Neuronal stem cell (in vitro differentiated cells): Measurements from ENCODE around the gene SCT.
"Not testable (repeated sequence)": the region's sequence is repeated elsewhere in the genome, so short reads cannot be mapped to it uniquely, and the experiment has no call there.

Experiments used
- DNase-seq: peaks from one replicate; pipeline ENCODE4 v3.0.0-alpha.2; 2013; ENCODE audit warnings: low spot score
- H2AFZ ChIP-seq: one replicate; pipeline ENCODE4 v1.6.1; 2013; ENCODE audit warnings: mild to moderate bottlenecking, low read length, inconsistent platforms
- H2AK5ac ChIP-seq: 2 replicates; pipeline ENCODE4 v1.6.1; 2013; ENCODE audit warnings: low read depth, mild to moderate bottlenecking, inconsistent platforms, low read length, moderate library complexity, mixed read lengths
- H2BK120ac ChIP-seq: 2 replicates; pipeline ENCODE4 v1.6.1; 2013; ENCODE audit warnings: low read depth, mild to moderate bottlenecking, inconsistent platforms, low read length, moderate library complexity, mixed read lengths
- H2BK12ac ChIP-seq: one replicate; pipeline ENCODE4 v1.6.1; 2013; ENCODE audit warnings: low read length, inconsistent platforms
- H2BK15ac ChIP-seq: 2 replicates; pipeline ENCODE4 v1.6.1; 2013; ENCODE audit warnings: mild to moderate bottlenecking, low read length, inconsistent platforms, mixed read lengths
- H2BK5ac ChIP-seq: one replicate; pipeline ENCODE4 v1.6.1; 2013; ENCODE audit warnings: inconsistent platforms, mild to moderate bottlenecking, low read length, moderate library complexity
- H3K14ac ChIP-seq: one replicate; pipeline ENCODE4 v1.6.1; 2013; ENCODE audit warnings: low read length, inconsistent platforms
- H3K18ac ChIP-seq: 2 replicates; pipeline ENCODE4 v1.6.1; 2013; ENCODE audit warnings: low read length, inconsistent platforms
- H3K23ac ChIP-seq: 2 replicates; pipeline ENCODE4 v1.6.1; 2013; ENCODE audit warnings: low read depth, mild to moderate bottlenecking, mixed read lengths, low read length, inconsistent platforms; ENCODE audit not compliant: poor library complexity
- H3K27ac ChIP-seq: replicated peaks from 3 replicates; pipeline ENCODE4 v1.5.1; 2013; ENCODE audit warnings: low read length, inconsistent platforms
- H3K27me3 ChIP-seq, 3 experiments: 2 replicates each; pipeline ENCODE4 v1.6.1; 2013; ENCODE audit warnings: low read length in 3 of 3, mild to moderate bottlenecking in 2 of 3, inconsistent platforms in 1 of 3, low read depth in 1 of 3, mixed read lengths in 1 of 3, moderate library complexity in 1 of 3; ENCODE audit not compliant: control insufficient read depth in 3 of 3, insufficient read depth in 3 of 3
- H3K36me3 ChIP-seq, 2 donors: replicated peaks in 1 of 2; 2 replicates each; pipeline ENCODE4 v1.6.1; 2013; ENCODE audit warnings: low read length in 2 of 2; ENCODE audit not compliant: control insufficient read depth in 2 of 2, insufficient read depth in 2 of 2
- H3K4ac ChIP-seq: 2 replicates; pipeline ENCODE4 v1.6.1; 2013; ENCODE audit warnings: inconsistent platforms, mild to moderate bottlenecking, low read length, moderate library complexity
- H3K4me1 ChIP-seq, 2 donors: 1 replicate in 1 of 2; 2 replicates in 1 of 2; pipeline ENCODE4 v1.6.1; 2013; ENCODE audit warnings: low read length in 2 of 2, low read depth in 1 of 2; ENCODE audit not compliant: control insufficient read depth in 2 of 2, insufficient read depth in 1 of 2
- H3K4me2 ChIP-seq: one replicate; pipeline ENCODE4 v1.6.1; 2013; ENCODE audit warnings: mild to moderate bottlenecking, low read length, inconsistent platforms; ENCODE audit not compliant: insufficient read depth, poor library complexity, severe bottlenecking
- H3K4me3 ChIP-seq, 2 donors: 2 replicates each; pipeline ENCODE4 v1.5.1; 2013; ENCODE audit warnings: low read length in 2 of 2, mild to moderate bottlenecking in 2 of 2, inconsistent platforms in 1 of 2, moderate library complexity in 1 of 2
- H3K79me1 ChIP-seq: one replicate; pipeline ENCODE4 v1.6.1; 2013; ENCODE audit warnings: low read depth, mild to moderate bottlenecking, inconsistent platforms, low read length, moderate library complexity
- H3K9ac ChIP-seq: one replicate; pipeline ENCODE4 v1.6.1; 2013; ENCODE audit warnings: mild to moderate bottlenecking, low read depth, low read length, inconsistent platforms; ENCODE audit not compliant: poor library complexity
- H3K9me3 ChIP-seq, 2 donors: replicated peaks in 1 of 2; 2 replicates each; pipeline versions ENCODE3 to v1.6.1; 2013; ENCODE audit warnings: low read length in 2 of 2, mild to moderate bottlenecking in 2 of 2, inconsistent platforms in 1 of 2, low read depth in 1 of 2, mixed read lengths in 1 of 2, moderate library complexity in 1 of 2; ENCODE audit not compliant: control insufficient read depth in 2 of 2, insufficient read depth in 1 of 2
- H4K8ac ChIP-seq: one replicate; pipeline ENCODE4 v1.6.1; 2013; ENCODE audit warnings: low read depth, mild to moderate bottlenecking, inconsistent platforms, low read length, moderate library complexity
- H4K91ac ChIP-seq: one replicate; pipeline ENCODE4 v1.6.1; 2013; ENCODE audit warnings: low read length, low read depth, mild to moderate bottlenecking, inconsistent platforms; ENCODE audit not compliant: poor library complexity
- WGBS, 2 donors: extraction: QIAGEN DNeasy Blood & Tissue Kit; methylation state at CpG; one replicate each; pipeline ENCODE4 v1.1.7; 2013; ENCODE audit warnings: missing lambda C conversion rate in 2 of 2, mixed read lengths in 1 of 2; ENCODE audit not compliant: insufficient read length in 2 of 2, insufficient replicate concordance in 1 of 2; ENCODE audit errors: extremely low coverage in 2 of 2; 5-methylcytosine and 5-hydroxymethylcytosine counted together

Gene SCT

DNA sequence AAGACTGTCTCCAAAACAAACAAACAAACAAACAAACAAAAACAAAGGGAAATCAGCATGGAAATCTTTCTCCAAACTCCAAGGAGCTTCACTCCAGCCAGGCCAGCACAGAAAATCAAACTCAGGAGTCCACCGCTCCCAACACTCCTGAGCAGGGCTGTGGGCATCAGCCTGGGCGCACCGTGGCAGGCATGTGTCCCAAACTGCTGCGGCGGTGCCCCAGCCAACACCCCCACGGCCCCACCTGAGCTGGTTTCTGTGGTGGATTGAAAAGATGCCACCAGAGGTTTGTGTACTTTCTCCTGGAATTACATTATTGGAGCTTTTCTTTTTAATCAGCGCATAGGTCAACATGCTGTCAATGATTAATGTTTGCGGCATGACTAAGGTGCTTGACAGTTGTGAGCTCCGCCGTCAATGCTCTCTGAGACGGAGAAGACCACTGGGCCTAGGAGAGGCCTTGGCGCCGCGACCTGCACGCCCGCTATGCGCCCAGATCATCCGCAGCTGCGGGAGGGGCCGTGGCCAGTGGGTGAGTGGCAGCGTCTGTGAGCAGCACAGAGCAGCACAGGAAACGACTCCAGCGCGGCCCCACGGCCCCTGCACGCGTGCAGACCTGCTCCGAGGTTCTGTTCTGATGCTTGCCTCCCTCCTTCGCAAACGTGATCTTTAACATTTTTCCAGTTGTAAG lies 28.2 kb upstream of the SCT start:
- H3K79me1 ChIP-seq = peaks cover 4% of the 10 kb centered on the region
- no peak overlapping the region for H2BK120ac ChIP-seq
- no peak overlapping the region for H3K4me2 ChIP-seq
- no peak overlapping the region for H3K9ac ChIP-seq
- H2BK5ac ChIP-seq = no peak overlapping the region
- H4K91ac ChIP-seq = no peak overlapping the region
- H3K4me1 ChIP-seq = no peaks in the 10 kb centered on the region
- no peak overlapping the region for H3K4ac ChIP-seq
- no peak overlapping the region for H2AK5ac ChIP-seq
- H3K27ac ChIP-seq = no peak overlapping the region
- H4K8ac ChIP-seq = no peak overlapping the region
- H3K14ac ChIP-seq = no peak overlapping the region
- H3K9me3 ChIP-seq = no peaks in the 10 kb centered on the region
- H3K23ac ChIP-seq = no peak overlapping the region
- H3K4me3 ChIP-seq = no peak overlapping the region
- H3K36me3 ChIP-seq = peaks cover 9 to 75% of the 10 kb centered on the region in 2 donors
- no peaks in the 10 kb centered on the region for H3K27me3 ChIP-seq
- DNase-seq = no peak
- H2BK15ac ChIP-seq = no peak overlapping the region
- WGBS, 2 donors = no CpG with 5 or more reads among the region's 30 CpGs
- H3K18ac ChIP-seq = no peak overlapping the region
- H2BK12ac ChIP-seq = no peak overlapping the region
- H2AFZ ChIP-seq = no peak overlapping the region

- not testable (repeated sequence) for H2BK5ac ChIP-seq, H2BK120ac ChIP-seq, H3K9me3 ChIP-seq, H3K4me3 ChIP-seq, H3K18ac ChIP-seq, H3K4ac ChIP-seq, H3K27me3 ChIP-seq, H3K23ac ChIP-seq, H2BK15ac ChIP-seq, H3K14ac ChIP-seq, H3K4me1 ChIP-seq, H3K79me1 ChIP-seq, H3K9ac ChIP-seq, H4K91ac ChIP-seq, H2AFZ ChIP-seq, DNase-seq, H3K27ac ChIP-seq, H3K4me2 ChIP-seq, H2AK5ac ChIP-seq, H2BK12ac ChIP-seq, H4K8ac ChIP-seq
- H3K36me3 ChIP-seq = peaks cover 12 to 74% of the 10 kb centered on the region in 2 donors
- WGBS, 2 donors = no CpG with 5 or more reads among the region's 12 CpGs
Observed at GRCh38 chr11:654444-654843, 27.5 kb upstream of the SCT start.

- no peak overlapping the region for H4K8ac ChIP-seq
- no peak overlapping the region for H2AFZ ChIP-seq
Observed at GRCh38 chr11:653837-654236, 26.9 kb upstream of the SCT start.

GRCh38 chr11:653136-653535 lies 26.2 kb upstream of the SCT start:
- H3K18ac ChIP-seq, H3K4me3 ChIP-seq, H3K23ac ChIP-seq, H3K9me3 ChIP-seq, H3K14ac ChIP-seq, H3K4me1 ChIP-seq, H3K4me2 ChIP-seq, DNase-seq, H3K27ac ChIP-seq, H2BK5ac ChIP-seq, H2BK120ac ChIP-seq, H4K91ac ChIP-seq, H4K8ac ChIP-seq, H2AK5ac ChIP-seq, H3K79me1 ChIP-seq, H2AFZ ChIP-seq, H3K9ac ChIP-seq, H3K4ac ChIP-seq, H2BK12ac ChIP-seq, H3K27me3 ChIP-seq, H2BK15ac ChIP-seq: not testable (repeated sequence)
- peaks cover 9 to 68% of the 10 kb centered on the region in 2 donors for H3K36me3 ChIP-seq
- no CpG with 5 or more reads among the region's 14 CpGs for WGBS, 2 donors

More at GRCh38 chr11:653837-654236, 26.9 kb upstream of the SCT start:
- Histone ChIP-seq H2BK12ac (no peak overlapping the region), H3K27me3 (no peaks in the 10 kb centered on the region), H3K4me2 (no peak overlapping the region), H3K4me1 (no peaks in the 10 kb centered on the region), H2AK5ac (no peak overlapping the region), H2BK15ac (no peak overlapping the region), H2BK5ac (no peak overlapping the region), H3K79me1 (peaks cover 1% of the 10 kb centered on the region), H2BK120ac (no peak overlapping the region), H3K9ac (no peak overlapping the region), H3K4ac (no peak overlapping the region), H3K23ac (no peak overlapping the region), H4K91ac (no peak overlapping the region), H3K36me3 (peaks cover 9 to 69% of the 10 kb centered on the region in 2 donors), H3K9me3 (no peaks in the 10 kb centered on the region), H3K14ac (no peak overlapping the region), H3K27ac (no peak overlapping the region), H3K4me3 (no peak overlapping the region), H3K18ac (no peak overlapping the region)
- no CpG with 5 or more reads among the region's 15 CpGs for WGBS, 2 donors
- no peak for DNase-seq
